Activated T-cell treated with anti-CD3 and anti-CD28 coated beads for 24 hours (primary cell): Measurements from ENCODE around the gene SIK3.
"Not testable (repeated sequence)": the region's sequence is repeated elsewhere in the genome, so short reads cannot be mapped to it uniquely, and the experiment has no call there.

Experiments used
- DNase-seq: peaks from one replicate; pipeline ENCODE4 v3.0.0-alpha.2; 2020; ENCODE audit warnings: low read depth

The SIK3 gene

DNA sequence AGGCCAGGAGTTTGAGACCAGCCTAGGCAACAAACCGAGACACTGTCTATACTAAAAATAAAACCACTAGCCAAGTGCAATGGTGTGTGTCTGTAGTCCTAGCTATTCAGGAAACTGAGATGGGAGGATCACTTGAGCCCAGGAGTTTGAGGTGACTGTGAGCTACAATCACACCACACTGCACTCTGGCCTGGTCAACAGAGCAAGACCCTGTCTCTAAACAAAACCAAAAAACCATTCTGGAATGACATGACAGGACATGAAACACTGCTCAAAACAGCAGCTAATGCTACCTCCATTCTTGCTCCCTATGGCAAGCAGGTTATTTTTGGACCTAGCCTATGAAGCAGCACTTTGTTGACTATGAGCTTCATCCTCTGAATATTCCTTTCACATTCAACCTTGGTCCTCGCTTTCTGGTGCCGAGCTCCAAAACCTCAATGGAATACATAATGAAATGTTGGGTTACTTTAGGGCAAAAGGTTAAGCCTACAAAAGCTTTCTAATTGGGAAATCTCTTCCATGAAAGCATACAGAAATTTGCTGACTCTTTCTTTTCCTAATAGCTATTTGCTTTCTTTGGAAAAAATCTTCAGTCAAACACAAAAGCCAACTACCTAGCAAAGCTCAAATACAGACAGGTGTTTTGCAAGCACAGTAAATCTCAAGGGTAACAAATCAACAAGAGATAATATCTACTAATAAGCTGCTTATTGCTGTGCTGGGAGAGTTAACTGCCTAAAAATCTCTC, 21.1 kb downstream of the SIK3 start:
- DNase-seq = no peak

DNA sequence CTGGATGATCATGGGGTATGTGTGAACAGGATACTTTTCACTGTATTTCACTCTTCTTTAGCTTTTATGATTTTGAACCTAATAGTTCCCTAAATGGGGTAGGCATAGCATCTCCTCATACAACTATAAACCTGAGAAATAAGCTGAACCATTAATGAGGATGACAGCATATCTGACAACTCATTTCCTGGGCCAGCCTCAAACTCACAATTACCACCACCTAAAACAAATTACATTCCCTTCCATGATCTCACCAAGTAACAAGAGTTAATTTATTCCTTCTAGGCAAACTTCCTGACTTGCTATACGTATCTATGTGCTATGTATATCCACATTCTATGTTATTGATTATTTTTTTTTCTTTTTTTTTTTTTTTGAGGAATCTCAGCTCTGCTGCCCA, 23.0 kb downstream of the SIK3 start:
- DNase-seq = no peak

DNA sequence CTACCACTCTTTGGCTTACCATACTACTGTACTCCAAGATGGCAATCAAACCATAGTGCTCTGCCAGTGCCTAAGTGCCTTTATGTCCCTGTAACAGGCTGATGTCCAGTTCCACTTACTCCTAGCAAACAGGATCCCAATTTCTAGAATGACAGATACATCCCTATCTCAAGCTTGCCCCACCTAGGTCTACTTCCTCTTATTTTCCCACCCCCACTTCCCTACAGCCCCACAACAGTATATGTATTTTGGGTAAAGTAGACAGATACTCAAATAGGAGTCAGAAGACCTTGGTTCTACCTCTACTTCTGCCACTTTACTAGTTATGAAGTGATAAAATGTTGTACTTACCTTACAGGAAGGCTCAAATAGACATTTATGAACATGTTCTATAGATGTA, 24.1 kb downstream of the SIK3 start:
- no peak for DNase-seq

DNA sequence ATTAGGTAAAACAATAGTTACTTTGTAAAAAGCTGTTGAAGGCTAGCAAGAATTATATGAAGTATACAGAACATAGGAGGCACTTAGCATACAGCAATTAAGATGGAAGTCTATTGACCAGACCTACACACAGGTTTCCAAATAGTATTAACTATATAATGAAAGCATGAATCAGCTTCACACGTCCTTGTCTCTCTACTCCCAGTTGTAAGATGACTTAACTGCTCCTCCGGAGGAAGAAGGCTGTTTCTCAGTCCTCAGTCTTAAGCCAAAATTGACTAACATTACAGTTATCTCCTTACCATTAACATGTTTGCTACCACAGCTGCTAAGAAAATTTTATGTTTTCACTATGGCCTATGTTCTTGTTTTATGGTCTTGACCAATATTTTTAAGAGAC, 24.7 kb downstream of the SIK3 start:
- DNase-seq = no peak

DNA sequence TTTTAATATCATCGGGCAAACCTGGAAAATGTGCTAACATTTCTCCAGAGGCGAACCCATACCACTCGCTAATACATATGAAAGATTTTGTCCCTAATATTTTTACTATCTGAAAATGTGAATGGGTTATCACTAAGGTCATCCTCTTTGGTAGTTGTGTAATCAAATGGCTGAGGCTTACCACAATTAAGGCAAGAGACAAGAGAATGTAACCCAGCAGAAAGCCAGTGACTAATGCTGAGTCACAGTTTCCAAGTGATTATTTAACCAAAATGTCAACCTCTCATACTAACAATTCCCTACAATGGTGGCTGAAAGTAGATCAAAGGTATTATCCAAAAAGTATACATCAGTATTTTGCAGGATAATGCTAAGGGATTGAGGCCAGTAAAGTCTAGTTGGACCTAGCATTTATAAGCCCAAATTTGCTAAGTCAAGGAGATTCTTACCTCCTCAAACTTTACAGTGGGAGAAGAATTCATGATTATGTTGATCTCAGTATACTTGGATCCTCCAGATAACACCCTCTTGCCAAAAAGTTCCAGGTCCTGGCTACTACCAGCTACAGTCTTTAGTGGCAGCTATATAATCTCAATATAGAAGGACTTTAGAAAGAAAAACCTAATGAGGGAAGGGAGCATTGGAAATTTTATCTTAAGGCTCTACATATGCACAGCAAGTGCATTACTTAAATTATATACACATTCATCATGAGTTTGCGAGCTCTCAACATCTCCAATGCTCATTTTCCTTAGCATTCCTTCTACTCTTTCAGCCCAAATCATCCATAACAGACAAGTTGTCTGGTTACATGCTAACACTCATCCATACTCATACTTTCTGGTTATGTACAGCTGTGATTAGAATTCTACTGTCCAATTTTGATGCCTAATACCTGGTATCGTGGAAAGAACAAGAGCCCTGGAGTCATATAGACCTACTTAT, 25.4 kb downstream of the SIK3 start:
- DNase-seq = no peak

DNA sequence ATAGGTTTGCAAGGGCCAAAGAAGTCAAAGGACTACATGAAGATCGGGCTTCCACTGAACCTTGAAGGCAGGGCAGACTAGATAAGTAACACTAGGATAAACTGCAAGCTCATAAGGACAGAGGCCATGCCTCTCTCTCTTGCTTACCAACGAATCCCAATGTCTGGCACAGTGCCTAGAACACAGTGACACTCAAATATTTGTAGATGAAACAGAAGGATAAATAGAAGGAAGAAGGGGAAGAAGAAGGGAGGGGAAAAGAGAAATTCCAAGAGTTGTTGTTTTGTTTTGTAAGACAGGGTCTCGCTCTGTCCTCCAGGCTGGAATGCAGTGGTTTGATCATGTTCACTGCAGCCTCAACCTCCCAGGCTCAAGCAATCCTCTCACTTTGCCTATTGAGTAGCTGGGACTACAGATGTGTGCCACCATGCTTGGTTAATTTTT, 26.9 kb downstream of the SIK3 start:
- DNase-seq = no peak

DNA sequence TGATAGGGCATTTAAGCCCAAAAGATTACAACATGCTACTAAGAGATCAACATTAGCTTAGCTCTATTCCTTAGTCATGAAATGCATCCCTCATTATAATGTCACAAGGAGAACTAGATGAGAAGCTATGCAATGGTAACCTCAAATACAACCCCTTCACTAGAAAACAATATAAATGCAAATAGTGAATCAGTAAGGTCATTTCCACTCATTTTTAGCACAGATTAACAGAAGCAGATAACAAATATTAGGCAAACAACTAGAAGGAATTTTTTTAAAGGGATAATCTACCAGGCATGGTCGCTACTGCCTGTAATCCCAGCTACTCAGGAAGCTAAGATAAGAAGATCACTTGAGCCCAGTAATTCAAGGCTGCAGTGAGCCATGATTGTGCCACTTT, 28.2 kb downstream of the SIK3 start:
- no peak for DNase-seq

DNA sequence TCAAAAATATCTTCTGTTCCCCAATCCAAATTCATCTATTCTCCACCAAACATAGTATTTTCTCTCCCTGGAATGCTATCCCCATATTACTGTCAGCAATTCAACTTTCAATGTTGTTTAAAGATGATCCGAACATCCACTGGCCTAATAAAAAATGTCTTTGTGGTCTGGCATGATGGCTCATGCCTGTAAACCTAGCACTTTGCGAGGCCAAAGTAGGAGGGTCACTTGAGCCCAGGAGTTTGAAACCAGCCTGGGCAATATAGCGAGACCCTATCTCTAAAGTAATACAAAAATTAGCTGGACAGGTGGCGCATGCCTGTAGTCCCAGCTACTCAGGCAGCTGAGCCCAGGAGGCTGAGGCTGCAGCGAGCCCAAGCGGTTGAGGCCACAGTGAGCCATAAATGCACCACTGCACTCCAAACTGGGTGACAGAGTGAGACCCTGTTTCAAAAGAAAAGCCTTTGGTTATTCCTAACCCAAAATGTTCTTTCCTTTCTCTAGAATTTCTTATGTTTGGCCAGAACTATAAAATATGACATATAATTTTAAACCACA, 29.8 kb downstream of the SIK3 start:
- no peak for DNase-seq

DNA sequence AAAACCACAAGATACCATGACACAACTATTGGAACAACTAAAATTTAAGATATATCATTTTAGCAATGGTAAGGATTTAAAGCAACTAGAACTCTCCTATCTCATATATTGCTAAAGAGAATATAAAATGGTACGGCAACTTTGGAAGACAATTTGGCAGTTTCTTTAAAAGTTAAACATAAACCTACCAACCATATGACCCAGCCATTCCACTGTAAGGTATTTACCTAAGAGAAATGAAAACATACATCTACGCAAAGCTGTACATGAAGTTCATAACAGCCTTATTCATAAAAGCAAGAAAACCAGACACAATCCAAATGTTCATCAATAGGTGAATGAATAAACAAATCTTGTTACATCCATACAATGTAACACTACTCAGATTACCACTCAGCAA, 31.3 kb downstream of the SIK3 start:
- no peak for DNase-seq

DNA sequence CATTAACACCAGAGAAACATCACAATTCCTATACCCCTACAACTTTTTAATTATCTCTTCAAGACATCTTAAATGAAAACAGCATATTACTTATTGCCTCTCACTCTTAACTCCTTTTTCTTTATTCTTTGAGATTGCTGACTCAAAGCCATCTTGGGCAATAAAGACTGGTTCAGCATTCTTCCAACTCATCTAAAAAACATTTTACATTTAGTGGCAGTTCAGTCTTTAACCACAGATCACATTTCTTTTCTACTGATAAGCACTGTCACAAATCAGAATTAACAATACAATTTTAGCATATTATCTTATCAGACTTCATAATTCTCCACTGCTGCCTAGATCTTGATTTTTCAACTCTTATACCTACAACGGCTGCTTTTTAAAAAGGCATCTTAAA, 34.0 kb downstream of the SIK3 start:
- DNase-seq = no peak

DNA sequence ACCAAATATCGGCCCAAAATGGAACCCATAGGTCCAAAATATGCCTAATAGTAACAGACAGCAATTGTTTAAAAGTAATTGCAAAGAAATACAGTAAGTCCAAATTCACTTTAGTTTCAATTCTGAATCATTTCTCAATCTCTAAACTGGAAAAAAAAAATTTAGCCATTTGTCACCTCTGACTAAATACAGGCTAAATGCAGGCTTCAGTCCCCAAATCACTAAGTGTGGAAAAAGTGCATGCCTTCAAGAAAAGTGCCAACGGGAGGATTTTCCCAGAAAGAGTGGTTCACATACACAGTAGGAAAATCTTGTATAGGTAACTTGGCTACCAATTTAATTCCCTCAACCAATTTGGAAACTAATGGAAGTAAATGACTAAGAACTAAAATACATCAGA, 35.7 kb downstream of the SIK3 start:
- DNase-seq = no peak

DNA sequence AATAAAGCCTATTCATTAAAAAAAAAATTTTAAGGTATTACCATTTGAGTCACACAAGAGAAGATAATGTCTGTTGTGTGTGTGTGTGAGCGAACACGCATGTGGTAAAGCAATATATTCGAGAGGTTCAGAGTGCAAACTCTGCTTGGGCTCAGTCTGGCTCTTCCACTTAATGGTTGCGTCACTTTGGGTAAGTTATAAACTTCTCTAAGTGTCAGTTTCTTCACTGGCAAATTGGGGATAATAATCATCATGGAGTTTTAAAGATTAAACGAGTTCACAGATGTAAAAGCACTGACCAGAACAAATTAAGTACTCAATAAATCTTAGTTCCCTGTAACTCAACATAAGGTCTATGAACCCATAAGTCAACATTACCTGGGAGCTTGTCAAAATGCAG, 37.0 kb downstream of the SIK3 start:
- no peak for DNase-seq

DNA sequence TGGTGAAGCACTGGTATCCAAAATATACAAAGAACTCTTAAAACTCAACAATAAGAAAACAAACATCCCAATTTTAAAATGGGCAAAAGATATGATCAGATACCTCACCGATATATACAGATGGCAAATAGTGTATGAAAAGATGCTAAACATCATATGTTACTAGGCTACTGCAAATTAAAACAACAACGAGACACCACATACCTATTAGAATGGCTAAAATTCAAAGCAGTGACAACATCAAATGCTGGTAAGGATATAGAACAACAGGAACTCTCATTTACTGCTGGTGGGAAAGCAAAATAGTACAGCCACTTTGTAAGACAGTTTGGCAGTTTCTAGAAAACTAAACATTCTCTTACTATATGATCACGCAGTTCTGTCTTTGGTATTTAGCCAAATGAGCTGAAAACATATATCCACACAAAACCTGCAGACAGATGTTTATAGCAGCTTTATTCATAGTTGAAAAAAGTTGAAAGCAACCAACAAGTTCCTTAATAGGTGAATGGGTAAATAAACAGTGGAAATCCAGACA, 38.5 kb downstream of the SIK3 start:
- DNase-seq = no peak

DNA sequence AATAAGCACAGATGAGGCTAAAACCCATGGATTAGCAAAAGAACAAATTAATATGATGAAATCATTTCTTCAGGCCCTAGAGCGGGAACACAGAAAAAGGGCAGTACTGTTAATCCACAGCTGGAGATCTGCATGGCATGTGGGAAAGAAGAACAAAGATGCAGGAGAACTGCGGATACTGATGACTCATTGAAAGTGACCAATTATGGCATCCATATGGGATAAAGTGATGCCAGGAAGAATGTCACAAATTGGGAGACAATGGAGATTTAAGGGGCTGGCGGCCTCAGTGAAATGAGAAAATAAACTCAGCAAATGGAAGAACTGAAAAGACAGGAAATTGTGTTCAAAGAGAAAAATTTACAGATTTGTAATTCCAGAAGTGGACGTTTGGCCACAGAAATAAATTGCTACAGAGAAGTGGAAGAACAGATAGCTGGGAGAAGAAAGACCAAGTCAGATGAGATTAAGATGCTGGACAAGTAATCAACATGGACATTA, 39.4 kb downstream of the SIK3 start:
- no peak for DNase-seq

DNA sequence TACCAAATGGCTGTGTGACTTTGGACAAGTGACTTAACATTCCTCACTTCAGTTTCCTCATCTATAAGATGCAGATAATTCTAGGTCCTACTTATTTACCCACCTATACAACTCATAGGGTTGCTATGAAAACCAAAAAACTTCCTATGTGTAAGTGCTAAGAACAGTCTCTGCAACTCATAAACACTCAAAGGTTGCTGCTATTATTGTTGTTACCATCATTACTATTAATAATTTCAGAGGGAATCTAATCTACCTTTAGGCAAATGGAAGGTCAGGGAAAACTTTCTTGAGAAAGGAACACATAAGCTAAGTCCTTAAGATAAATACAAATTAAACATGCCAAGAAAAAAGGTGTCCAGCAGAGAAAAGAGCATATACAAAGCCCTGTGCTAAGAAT, 40.5 kb downstream of the SIK3 start:
- no peak for DNase-seq

DNA sequence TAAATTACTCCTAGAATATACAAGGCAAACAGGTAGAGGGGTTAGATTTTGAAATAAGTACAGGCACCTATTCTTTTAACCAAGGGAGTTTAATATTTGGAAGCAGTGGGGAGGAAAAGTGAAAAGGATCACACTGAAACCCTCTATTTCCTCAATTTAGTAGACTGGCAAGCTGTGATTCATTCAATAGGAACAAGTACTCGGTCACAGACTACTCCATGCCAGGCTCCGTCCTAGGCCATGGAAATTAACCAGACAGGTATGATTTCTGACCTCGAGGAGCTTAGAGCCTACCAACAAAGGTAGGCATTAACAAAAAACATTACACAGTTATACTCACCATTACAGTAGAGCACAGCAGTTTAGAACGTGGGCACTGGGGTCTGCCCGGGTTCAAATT, 40.9 kb downstream of the SIK3 start:
- no peak for DNase-seq

DNA sequence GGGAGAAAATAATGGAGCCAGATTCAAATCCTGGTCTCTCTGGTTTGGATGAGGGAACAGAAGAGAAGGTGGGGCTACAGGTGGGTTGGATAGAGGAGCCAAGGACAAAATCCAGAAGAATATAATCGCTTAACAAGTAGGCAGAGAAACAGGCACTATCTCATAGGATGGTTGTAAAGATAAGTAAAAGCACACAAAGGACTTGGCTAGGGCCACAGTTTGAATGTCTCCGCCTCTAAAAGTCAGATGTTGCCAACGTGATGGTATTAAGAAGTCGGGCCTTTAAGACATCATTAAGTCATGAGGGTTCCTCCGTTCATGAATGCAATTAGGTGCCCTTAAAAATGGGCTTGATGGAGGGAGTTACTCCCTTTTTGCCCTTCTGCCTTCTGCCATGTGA, 42.8 kb downstream of the SIK3 start:
- DNase-seq = no peak

DNA sequence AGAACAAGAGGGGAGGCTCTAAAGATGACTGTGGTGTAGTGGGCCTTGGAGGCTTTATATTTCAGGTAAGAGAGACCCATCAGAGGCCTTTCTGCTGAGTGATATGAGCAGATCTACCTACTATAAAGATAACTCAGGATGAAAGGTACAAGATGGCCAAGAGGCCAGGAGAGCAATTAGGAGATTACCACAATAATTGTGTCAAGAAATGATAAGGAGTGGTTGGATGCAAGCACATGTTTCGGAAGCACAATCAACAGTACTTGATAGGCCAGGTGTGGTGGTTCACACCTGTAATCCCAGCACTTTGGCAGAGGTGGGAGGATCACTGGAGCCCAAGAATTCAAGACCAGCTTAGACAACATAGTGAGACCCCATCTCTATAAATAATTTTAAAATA, 43.8 kb downstream of the SIK3 start:
- no peak for DNase-seq

DNA sequence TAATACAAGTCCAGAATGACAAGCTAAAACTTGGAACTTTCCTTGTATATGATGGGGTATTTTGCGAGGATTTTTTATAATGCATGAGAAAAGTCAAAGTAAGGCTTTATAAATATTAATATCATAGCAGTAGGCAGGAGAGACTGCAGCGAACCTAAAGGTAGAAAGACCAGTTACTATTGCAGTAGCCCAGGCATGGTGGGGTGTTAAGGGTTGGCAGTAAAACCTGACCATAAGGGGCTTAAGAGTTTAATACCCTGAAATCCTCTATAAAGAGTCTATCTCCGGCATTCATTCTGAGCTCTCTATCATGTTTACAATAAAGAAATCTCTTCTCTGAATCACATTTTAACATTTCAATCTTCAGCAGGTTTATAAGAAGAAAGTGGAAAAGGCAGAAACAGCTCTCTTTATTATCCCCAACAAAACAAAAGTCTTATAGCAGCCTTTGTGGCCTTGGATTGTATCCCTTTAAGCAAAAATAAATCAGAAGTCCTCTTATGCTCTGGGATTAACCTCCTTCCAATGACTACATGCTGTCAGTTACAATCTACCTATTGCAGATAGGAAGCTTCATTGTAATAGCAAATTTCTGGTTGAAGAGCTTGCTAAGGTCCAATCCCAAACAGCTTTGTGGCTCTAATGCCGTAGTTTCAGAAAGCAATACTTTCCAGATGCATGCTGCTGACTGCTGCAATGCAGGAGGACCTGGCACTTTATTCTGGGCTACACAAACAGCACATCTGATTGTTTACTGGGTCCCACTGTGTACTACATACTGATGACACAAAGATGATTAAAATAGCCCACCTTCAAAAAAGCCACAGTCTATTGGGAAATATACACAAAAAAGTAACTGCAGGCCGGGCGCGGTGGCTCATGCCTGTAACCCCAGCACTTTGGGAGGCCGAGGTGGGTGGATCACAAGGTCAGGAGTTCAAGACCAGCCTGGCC, 45.8 kb downstream of the SIK3 start:
- no peak for DNase-seq

DNA sequence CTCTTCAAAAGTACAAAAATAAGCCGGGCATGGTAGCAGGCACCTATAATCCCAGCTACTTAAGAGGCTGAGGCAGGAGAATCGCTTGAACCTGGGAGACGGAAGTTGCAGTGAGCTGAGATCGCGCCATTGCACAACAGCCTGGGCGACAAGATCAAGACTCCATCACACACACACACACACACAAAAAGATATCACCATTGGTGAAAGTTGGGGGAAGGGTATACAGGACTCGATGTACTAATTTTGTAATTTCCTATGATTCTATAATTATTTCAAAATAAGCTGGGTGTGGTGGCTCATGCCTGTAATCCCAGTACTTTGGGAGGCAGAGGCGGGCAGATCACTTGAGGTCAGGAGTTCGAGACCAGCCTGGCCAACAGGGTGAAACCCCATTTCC, 48.1 kb downstream of the SIK3 start:
- not testable (repeated sequence) for DNase-seq

DNA sequence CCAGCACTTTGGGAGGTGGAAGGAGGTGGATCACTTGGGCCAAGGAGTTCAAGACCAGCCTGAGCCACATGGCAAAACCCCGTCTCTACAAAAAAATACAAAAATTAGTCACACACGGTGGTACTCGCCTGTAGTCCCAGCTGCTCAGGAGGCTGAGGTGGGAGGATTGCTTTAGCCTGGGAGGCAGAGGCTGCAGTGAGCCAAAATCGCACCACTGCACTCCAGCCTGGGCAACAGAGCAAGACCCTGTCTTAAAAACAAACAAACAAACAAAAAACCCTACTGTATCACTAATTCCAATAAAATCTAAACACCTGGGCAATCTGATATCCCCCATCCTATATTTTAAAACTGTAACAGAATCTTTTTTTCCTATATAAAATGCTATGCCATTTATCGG, 51.6 kb downstream of the SIK3 start:
- DNase-seq = not testable (repeated sequence)
